Measurements from ENCODE around the gene RPS6KA2.

DNA sequence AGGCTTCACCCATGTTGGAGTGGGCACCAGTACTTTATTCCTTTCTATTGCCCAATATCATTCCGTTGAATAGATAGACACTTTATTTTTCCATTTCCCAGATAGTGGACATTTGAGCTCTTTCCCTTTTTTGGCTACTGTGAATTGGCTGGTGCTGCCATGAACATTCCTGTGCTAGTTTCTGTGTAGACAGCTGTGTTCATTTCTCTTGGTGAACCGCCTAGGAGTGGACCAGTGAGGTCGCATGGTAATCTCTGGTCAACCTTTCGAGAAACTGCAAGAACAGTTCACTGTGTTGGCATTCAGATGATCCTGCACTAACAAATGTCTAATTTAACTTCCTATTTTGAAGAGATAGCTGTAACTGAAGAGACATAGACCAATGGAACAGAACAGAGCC is 99.2 kb downstream of the RPS6KA2 start:
- TF ChIP-seq, protein P1, sequence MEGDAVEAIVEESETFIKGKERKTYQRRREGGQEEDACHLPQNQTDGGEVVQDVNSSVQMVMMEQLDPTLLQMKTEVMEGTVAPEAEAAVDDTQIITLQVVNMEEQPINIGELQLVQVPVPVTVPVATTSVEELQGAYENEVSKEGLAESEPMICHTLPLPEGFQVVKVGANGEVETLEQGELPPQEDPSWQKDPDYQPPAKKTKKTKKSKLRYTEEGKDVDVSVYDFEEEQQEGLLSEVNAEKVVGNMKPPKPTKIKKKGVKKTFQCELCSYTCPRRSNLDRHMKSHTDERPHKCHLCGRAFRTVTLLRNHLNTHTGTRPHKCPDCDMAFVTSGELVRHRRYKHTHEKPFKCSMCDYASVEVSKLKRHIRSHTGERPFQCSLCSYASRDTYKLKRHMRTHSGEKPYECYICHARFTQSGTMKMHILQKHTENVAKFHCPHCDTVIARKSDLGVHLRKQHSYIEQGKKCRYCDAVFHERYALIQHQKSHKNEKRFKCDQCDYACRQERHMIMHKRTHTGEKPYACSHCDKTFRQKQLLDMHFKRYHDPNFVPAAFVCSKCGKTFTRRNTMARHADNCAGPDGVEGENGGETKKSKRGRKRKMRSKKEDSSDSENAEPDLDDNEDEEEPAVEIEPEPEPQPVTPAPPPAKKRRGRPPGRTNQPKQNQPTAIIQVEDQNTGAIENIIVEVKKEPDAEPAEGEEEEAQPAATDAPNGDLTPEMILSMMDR (IDR thresholded peaks at IDR 0.05): no peak
- no peak for TF ChIP-seq POLR2A (IDR thresholded peaks at IDR 0.05)

Measured in gastroesophageal sphincter (tissue), 3 donors.